ENCODE measurements around the gene LYRM1. TPM values are rescaled to one million over a fixed set of nuclear protein-coding genes. Genes with fewer than 3 reads are reported as not detected.

The LYRM1 gene
- total and polyA plus RNA-seq, 2 donors (not counting 1 experiment from before 2014, with no cell fraction given) = 54.9 to 131 TPM

Other genes starting within 250 kb of the LYRM1 start
- gene ACSM1, start 203.1 kb upstream of the LYRM1 start, total RNA-seq = not detected in 2 replicates
- gene ACSM1, start 203.1 kb upstream of the LYRM1 start, polyA plus RNA-seq = not detected in 2 replicates
- 54.3 and 72.9 TPM in 2 replicates for gene THUMPD1, start 159.0 kb upstream of the LYRM1 start, total RNA-seq
- 23.7 and 31.0 TPM in 2 replicates for gene THUMPD1, start 159.0 kb upstream of the LYRM1 start, polyA plus RNA-seq
- 1.3 and 2.3 TPM in 2 replicates for gene ACSM3, start 136.8 kb upstream of the LYRM1 start, total RNA-seq
- gene ACSM3, start 136.8 kb upstream of the LYRM1 start, polyA plus RNA-seq = 0.29 and 0.32 TPM in 2 replicates
- gene ERI2, start 94.3 kb upstream of the LYRM1 start, total RNA-seq = 22.3 and 30.1 TPM in 2 replicates
- 10.5 and 14.5 TPM in 2 replicates for gene ERI2, start 94.3 kb upstream of the LYRM1 start, polyA plus RNA-seq
- gene REXO5, start 94.2 kb upstream of the LYRM1 start, total RNA-seq = 3.1 and 9.1 TPM in 2 replicates
- gene REXO5, start 94.2 kb upstream of the LYRM1 start, polyA plus RNA-seq = 5.6 and 8.0 TPM in 2 replicates
- gene DCUN1D3, start 413 bp upstream of the LYRM1 start, total RNA-seq = 30.8 and 42.8 TPM in 2 replicates
- gene DCUN1D3, start 413 bp upstream of the LYRM1 start, polyA plus RNA-seq = 18.7 and 20.4 TPM in 2 replicates